HG03460 (cell line): ENCODE results near the gene CLDN20.
A peak's percentile ranks its signal among the peaks of the same experiment; 100 is the strongest.
"Not testable (repeated sequence)": the region's sequence is repeated elsewhere in the genome, so short reads cannot be mapped to it uniquely, and the experiment has no call there.

Experiments
- ATAC-seq: cut with Tn5 transposase; IDR thresholded peaks from one replicate; pipeline ENCODE4 v1.9.1; 2021; ENCODE audit not compliant: unreplicated experiment

CLDN20 gene

GRCh38 chr6:155263373-155264063, at the start of gene CLDN20:
Gene CLDN20, plus strand, starts transcription at chr6:155264013. Its CDS starts 11,707 bp downstream, at chr6:155275720.
- ATAC-seq: no peak

DNA sequence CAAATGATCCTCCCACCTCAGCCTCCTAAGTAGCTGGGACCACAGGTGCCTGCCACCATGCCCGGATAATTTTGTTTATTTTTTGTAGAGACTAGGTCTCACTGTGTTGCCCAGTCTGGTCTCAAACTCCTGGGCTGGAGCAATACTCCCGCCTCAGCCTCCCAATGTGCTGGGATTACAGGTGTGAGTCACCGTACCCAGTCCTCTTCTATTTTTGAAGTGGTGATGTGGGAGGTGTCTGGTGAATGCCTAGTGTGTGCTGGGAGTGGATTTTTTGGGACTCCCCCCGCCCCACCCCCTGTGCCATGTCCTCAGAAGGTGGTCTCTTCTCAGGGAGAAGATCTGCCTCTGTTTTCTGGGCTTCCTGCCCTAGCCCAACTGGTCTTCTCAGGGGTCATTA, 47.9 kb upstream of the CLDN20 start:
- ATAC-seq: no peak

- ATAC-seq: no peak
Observed at GRCh38 chr6:155216312-155217046, 47.3 kb upstream of the CLDN20 start.

DNA sequence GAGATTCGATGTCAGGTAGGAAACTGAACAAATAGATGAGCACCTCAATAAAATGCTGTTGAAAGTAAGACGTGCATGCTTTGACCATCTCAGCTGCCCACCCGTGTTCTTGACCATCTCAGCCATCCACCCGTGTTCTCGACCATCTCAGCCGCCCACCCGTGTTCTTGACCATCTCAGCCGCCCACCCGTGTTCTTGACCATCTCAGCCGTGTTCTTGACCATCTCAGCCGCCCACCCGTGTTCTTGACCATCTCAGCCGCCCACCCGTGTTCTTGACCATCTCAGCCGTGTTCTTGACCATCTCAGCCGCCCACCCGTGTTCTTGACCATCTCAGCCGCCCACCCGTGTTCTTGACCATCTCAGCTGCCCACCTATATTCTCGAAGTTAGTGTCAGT, 45.1 kb upstream of the CLDN20 start:
- not testable (repeated sequence) for ATAC-seq

DNA sequence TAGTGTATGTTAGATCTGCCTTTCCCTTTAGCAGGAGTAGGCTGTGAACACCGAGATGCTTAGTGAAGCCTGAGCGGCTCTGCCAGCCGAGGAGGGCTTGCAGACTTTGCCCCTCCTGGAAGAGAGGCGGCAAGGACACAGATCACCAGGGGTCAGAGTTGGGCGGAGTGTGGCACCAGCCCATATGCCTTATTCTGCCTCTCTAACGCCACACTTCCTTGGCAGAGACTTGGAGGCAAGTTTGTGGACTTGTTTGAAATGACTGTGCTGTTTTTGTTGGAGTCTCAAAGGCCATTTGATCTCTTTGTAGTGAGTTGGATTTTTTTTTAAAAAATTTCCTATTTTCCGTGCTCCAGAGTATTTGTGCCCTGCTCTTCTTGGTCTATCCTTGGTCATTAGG, 44.5 kb upstream of the CLDN20 start:
- no peak for ATAC-seq

GRCh38 chr6:155219858-155220301, 43.9 kb upstream of the CLDN20 start:
- ATAC-seq: no peak

GRCh38 chr6:155221086-155221485, 42.7 kb upstream of the CLDN20 start:
- no peak for ATAC-seq

DNA sequence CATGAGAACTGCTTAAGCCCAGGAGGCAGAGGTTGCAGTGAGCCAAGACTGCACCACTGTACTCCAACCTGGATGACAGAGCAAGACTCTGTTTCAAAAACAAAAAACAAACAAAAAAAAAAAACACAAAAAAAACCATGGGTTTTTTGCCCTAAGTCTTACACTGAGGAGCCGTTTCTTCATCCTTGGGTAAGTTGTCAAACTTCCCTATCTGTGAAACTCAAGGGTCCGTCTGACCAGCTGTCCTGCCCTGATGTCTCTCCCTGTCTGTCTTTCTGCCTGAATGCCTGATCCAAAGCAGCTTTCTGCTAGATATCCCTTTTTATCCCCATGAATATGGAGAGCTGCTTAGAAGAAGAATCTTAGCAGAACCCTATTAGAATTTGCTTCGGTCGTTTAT, 41.3 kb upstream of the CLDN20 start:
- ATAC-seq: no peak

- peak; percentile 95 for ATAC-seq
Observed at GRCh38 chr6:155223646-155224451, 40.0 kb upstream of the CLDN20 start.

GRCh38 chr6:155224618-155225017, 39.2 kb upstream of the CLDN20 start:
- ATAC-seq: no peak

DNA sequence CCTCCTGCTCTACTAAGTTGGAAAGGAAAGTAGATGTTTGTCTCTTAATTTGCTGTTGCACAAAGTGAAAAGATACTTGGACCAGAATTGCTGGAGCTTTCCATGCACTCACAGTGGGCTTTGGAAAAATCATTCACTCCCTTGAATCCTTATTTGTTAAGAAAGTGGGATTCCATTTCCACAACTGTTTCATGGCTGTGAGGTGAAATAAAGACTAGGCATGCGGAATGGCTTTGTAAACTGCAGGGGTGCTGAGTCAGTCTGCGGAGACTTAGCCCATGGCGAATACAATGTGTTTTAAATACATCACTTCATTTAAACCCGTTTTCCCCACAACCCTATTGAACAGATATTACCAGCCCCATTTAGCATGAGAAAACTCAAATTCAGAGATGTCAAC, 36.8 kb upstream of the CLDN20 start:
- ATAC-seq: no peak

GRCh38 chr6:155228546-155229166, 35.2 kb upstream of the CLDN20 start:
- ATAC-seq: no peak

- ATAC-seq: not testable (repeated sequence)
Observed at GRCh38 chr6:155230975-155231374, 32.8 kb upstream of the CLDN20 start.

DNA sequence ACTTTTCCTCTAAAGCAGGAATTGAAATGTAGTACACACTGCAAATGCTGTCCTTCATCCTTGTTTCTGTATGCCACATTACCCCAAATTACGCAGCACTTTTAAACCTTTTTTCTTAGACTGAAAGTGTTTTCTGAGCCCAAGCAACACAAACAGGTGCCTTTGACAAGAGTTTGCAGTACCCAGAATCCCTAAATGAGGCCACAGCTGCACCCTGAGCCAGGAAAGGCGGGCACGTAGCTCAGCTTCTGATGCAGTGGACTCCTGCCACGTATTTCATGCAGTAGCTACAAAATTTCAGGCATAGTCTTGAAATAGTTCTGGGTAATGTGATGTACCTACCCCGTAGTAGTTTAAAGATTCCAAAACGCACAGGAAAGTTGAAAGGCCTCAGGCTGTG, 31.0 kb upstream of the CLDN20 start:
- no peak for ATAC-seq

DNA sequence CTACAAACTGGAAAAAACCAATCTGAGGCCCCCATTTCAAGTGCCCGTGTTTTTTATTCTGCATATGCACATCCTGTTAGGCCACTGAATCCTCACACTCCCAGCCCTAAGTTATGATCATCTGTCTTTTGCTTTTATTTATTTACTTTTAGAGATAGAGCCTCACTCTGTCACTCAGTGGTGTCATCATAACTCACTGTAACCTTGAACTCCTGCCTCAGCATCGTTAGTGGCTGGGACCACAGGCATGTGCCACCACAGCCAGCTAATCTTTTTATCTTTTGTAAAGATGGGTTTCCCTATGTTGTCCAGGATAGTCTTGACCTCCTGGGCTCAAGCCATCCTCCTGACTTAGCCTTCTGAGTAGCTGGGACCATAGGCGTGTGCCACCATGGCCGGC, 29.6 kb upstream of the CLDN20 start:
- ATAC-seq: no peak

DNA sequence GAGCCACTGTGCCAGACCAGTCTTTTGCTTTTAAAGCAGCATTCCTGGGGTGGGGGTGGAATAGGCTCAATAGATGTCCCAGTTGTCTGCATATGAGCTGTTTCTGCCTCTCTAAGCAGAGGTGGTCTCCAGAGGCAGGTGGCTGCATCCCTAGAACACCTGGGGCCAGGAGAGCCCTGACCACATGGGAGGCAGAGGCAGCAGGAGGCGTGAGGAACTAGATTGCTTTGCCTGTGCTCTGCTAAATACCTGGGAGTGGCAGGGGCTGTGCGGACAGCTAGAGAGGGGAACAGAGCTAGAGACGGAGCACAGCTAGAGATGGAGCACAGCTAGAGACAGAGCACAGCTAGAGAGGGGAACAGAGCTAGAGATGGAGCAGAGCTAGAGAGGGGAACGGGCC, 29.1 kb upstream of the CLDN20 start:
- no peak for ATAC-seq

DNA sequence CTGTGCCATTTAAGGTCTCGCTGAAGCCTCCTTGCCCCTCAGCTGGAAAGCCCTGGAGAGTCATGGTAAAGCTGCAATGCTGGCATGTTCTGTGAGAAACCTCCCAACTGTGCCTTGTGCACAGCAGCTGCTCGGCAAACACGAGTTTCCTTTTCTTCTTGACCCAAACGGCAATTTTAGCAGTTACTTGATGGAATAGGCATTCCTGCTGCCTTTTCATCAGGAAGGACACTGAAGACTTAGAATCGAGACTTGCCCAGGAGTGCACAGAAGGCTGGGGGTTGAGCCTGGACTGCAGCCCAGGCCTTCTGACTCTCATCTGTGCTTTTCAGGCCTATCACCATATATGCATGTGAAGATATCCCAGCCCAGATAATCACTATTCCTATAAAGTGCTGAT, 28.7 kb upstream of the CLDN20 start:
- no peak for ATAC-seq

GRCh38 chr6:155237613-155238012, 26.2 kb upstream of the CLDN20 start:
- no peak for ATAC-seq

DNA sequence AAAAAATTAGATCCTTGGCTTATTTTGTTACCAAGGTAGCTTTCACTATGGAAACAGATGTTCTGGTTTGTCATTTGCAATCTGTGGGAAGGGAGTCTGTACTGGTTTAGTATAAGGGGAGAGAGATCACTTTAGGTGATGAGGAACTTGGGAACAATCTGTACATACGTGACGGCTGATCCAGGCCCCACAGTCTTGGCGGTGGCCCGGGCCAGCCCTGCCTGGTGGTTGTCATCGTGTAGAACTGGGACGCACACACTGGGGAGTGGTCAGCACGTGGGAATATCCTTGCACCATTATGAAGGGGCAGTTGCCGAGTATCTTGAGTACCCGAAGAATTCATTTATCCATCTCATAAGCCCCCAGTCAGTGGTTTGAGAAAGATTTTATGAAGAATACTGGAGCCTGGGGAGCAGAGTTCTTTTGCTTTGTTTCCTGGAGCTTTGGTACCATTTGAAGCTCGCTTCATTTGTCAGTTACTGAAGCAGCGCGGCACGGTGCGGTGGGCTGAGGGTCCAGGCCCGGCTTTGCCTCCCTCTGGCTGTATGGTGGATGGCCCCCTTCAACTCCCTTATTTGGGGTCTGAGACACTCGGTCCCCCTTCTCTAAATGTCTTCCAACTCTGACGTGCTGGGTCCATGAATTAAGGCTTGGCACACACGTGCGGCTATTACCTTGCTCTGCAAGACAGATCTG, 22.8 kb upstream of the CLDN20 start:
- no peak for ATAC-seq

DNA sequence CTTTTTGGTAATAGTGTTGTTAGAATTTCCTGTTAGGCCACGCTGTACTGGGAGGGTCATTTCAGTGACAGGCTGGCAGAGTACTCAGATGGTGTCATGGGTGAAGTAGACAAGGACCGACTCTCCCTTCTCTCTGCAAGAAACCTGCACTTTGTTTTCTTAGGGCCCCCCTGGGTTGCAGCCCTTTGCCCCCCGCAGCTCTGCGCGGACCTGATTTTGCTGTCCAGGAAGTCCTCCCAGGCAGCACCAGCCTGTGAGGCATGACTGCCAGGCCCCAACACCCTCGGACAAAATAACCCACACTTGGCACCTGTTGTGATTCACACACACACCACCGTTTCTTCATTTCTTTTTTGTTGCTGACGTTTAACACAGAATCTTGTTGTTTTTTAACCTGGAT, 21.8 kb upstream of the CLDN20 start:
- ATAC-seq: no peak

- ATAC-seq: no peak
Observed at GRCh38 chr6:155244434-155244833, 19.4 kb upstream of the CLDN20 start.
